K562 (cell line): Measurements from ENCODE around the gene GALNT7. TPM values are rescaled to one million over a fixed set of nuclear protein-coding genes. Genes with fewer than 3 reads are reported as not detected.
A peak's percentile ranks its signal among the peaks of the same experiment; 100 is the strongest.

Experiments
- BHLHE40 ChIP-seq: IDR thresholded peaks from 2 replicates; pipeline ENCODE4 v1.6.1; 2011; ENCODE audit warnings: low read length, improper control_type of control experiment
- CGGBP1 ChIP-seq: fragments of 250-450 bp; sonication (Bioruptor Pico); IDR thresholded peaks from 2 replicates; pipeline ENCODE4 v1.9.0; 2021; ENCODE audit warnings: mild to moderate bottlenecking
- CTCF ChIP-seq, 3 experiments: IDR thresholded peaks in 2 of 3; conservative IDR thresholded peaks in 1 of 3; 2 replicates each; pipeline ENCODE4 v1.5.1; 2011 to 2012; ENCODE audit warnings: low read length in 3 of 3, mild to moderate bottlenecking in 3 of 3, control low read depth in 2 of 3, improper control_type of control experiment in 1 of 3, inconsistent platforms in 1 of 3, low read depth in 1 of 3, mixed read lengths in 1 of 3, moderate library complexity in 1 of 3; ENCODE audit not compliant: insufficient read depth in 2 of 3
- ERF ChIP-seq: fragments of 450-650 bp; formaldehyde crosslinking; IDR thresholded peaks from 2 replicates; pipeline ENCODE4 v1.4.0; 2020; ENCODE audit warnings: mild to moderate bottlenecking, mixed read lengths
- HLTF ChIP-seq: fragments of 450-650 bp; IDR thresholded peaks from 2 replicates; pipeline ENCODE4 v1.6.1; 2016
- KDM5B ChIP-seq: fragments of 200-600 bp; sonication (generic); IDR thresholded peaks from 2 replicates; pipeline ENCODE4 v1.6.1; 2012; ENCODE audit warnings: low read depth, mild to moderate bottlenecking, moderate library complexity, low read length, control low read depth, inconsistent platforms; ENCODE audit not compliant: insufficient replicate concordance
- MBD2 ChIP-seq: sonication (generic); IDR thresholded peaks from 2 replicates; pipeline ENCODE4 v1.6.1; 2016; ENCODE audit warnings: low read depth, borderline replicate concordance
- MEIS2 ChIP-seq: fragments of 450-650 bp; IDR thresholded peaks from 2 replicates; pipeline ENCODE4 v1.6.1; 2014; ENCODE audit warnings: mild to moderate bottlenecking; ENCODE audit not compliant: partially characterized antibody
- MYC ChIP-seq, 2 experiments: fragments of 250-450 bp in 1 of 2; sonication (Bioruptor Pico) in 1 of 2; IDR thresholded peaks; 2 replicates each; pipeline versions ENCODE4 v1.5.1 to v1.6.1; 2012 to 2021; ENCODE audit warnings: low read depth in 2 of 2, borderline replicate concordance in 1 of 2, improper control_type of control experiment in 1 of 2, low read length in 1 of 2, mild to moderate bottlenecking in 1 of 2, moderate library complexity in 1 of 2
- TAF1 ChIP-seq: IDR thresholded peaks from 2 replicates; pipeline ENCODE4 v1.6.1; 2011; ENCODE audit warnings: mild to moderate bottlenecking, low read length, moderate library complexity; ENCODE audit not compliant: insufficient read depth, control insufficient read depth, severe bottlenecking; ENCODE audit errors: extremely low read depth
- TBL1XR1 ChIP-seq, 2 experiments: IDR thresholded peaks; 2 replicates each; pipeline ENCODE4 v1.6.1; 2012; ENCODE audit warnings: improper control_type of control experiment in 2 of 2, low read length in 2 of 2, mild to moderate bottlenecking in 1 of 2
- ZBTB40 ChIP-seq, 2 experiments: fragments of 450-650 bp in 1 of 2; sonication (generic) in 1 of 2; formaldehyde crosslinking in 1 of 2; IDR thresholded peaks; 2 replicates each; pipeline versions ENCODE4 v1.7.1 to v1.9.0; 2016 to 2022; ENCODE audit warnings: inconsistent platforms in 1 of 2, mild to moderate bottlenecking in 1 of 2, missing genetic modification reagents in 1 of 2
- polyA plus RNA-seq, 8 experiments: library from polyadenylated mRNA; depleted of rRNA in 4 of 8; stranded (reverse) in 5 of 8; unstranded in 3 of 8; fragments of >200 nt; fragmentation: Nextera tagmentation in 2 of 8; fragmentation: Illumina TruSeq in 1 of 8; extraction: Ambion mirVana in 2 of 8; extraction: Trizol in 1 of 8; gene quantifications; 2 replicates each; pipeline versions ENCODE4 v1.2.1 to v1.2.3, GENCODE V29; 2011 to 2014; ENCODE audit warnings: inconsistent platforms in 1 of 8, missing spikeins in 1 of 8
- total RNA-seq, 7 experiments: library from RNA; depleted of rRNA in 6 of 7; stranded (reverse); fragments of >200 nt in 6 of 7; fragmentation: Illumina TruSeq in 2 of 7; extraction: Trizol in 2 of 7; gene quantifications; 2 replicates each; pipeline versions ENCODE4 v1.2.1 to v1.2.3, GENCODE V29; 2011 to 2021; ENCODE audit warnings: low replicate concordance in 1 of 7

Gene GALNT7
- total and polyA plus RNA-seq, 9 of the 15 experiments (the other 6 are each of a cell fraction or from before 2014, with no cell fraction given) = 16.7 to 38.7 (median 31.1) TPM

DNA sequence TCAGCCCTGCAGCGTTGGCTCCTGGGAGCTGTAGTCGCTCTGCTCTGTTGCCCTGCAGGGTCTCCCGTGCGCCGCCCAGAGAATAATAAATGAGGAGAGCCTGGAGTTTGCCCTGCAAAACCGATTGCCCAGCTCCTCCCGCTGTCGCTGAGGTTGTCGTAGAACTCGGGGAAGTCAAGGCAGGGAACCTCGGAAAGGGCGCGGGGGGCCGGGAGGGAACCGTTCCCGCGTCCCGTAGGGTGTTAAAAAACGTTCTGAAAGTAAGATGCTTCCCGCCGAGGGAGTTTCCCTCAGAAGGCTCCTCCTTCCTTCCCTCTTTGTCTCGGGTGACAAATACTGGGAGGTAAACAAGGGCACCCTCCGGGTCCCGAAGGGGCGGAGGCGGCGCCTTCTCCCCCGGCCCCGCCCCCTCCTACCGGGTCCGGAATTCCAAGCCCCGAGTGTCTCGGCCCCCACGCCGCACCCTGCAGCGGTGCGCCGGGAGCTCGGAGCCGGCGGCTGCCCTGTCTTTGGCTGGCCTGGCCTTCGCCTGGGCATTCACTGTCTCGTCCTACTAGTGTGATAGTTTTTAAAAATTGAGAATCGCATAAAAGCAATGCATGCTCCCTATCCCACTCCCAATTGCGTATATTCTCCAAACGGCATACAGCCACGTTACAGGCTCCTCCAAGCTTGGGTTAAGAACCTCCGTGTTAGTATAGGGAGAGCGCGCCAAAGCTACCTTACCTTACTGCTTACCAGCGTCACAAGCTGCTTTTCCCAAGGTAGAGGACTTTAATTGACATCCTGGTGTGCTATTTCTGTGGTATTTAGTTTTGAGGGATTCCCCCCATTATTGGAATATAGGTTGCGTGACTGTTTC lies 166.5 kb downstream of the GALNT7 start (continued):
- TF ChIP-seq ZBTB40 (IDR thresholded peaks at IDR 0.05) = peak; percentile 56
- no peak for TF ChIP-seq ZBTB40 (CRISPR knock-in tag; IDR thresholded peaks at IDR 0.05)
- peak; percentile 78 for TF ChIP-seq MYC (IDR thresholded peaks at IDR 0.05; ENCODE audit: low read depth, low read length)
- 0 out of 2 replicates have a peak, but pooled peaks have one; percentile 13 for TF ChIP-seq MYC (CRISPR knock-in tag; IDR thresholded peaks at IDR 0.05; ENCODE audit: borderline replicate concordance, low read depth)
- TF ChIP-seq TAF1 = peak; percentile 83
- peak; percentile 90 for TF ChIP-seq KDM5B
- peak; percentile 75; the same call in 1 of the 2 replicates for TF ChIP-seq CGGBP1
- peak; percentile 35; the same call in 1 of the 2 replicates for TF ChIP-seq BHLHE40
- TF ChIP-seq MEIS2 = peak; percentile 14
- TF ChIP-seq MBD2 = peak; percentile 53; the same call in 1 of the 2 replicates
- TF ChIP-seq CTCF (IDR thresholded peaks at IDR 0.05 in 2 of 3, conservative IDR thresholded peaks at IDR 0.05 in 1 of 3; ENCODE audit: insufficient read depth in 2 of 3, low read depth in 1 of 3, low read length in 3 of 3) = no peak
- peak; percentile 55 to 68; a peak in 1 of 4 replicates for TF ChIP-seq TBL1XR1 (IDR thresholded peaks at IDR 0.05; ENCODE audit: low read length in 2 of 2)
- no peak for TF ChIP-seq ERF (CRISPR knock-in tag)
- TF ChIP-seq HLTF = 0 out of 2 replicates have a peak, but pooled peaks have one; percentile 18
